ENCODE results near the gene CGB7. TPM values are rescaled to one million over a fixed set of nuclear protein-coding genes. Genes with fewer than 3 reads are reported as not detected.
A peak's percentile ranks its signal among the peaks of the same experiment; 100 is the strongest.

CGB7 gene
- total and polyA plus RNA-seq, 9 of the 15 experiments (the other 6 are each of a cell fraction or from before 2014, with no cell fraction given): not detected

DNA sequence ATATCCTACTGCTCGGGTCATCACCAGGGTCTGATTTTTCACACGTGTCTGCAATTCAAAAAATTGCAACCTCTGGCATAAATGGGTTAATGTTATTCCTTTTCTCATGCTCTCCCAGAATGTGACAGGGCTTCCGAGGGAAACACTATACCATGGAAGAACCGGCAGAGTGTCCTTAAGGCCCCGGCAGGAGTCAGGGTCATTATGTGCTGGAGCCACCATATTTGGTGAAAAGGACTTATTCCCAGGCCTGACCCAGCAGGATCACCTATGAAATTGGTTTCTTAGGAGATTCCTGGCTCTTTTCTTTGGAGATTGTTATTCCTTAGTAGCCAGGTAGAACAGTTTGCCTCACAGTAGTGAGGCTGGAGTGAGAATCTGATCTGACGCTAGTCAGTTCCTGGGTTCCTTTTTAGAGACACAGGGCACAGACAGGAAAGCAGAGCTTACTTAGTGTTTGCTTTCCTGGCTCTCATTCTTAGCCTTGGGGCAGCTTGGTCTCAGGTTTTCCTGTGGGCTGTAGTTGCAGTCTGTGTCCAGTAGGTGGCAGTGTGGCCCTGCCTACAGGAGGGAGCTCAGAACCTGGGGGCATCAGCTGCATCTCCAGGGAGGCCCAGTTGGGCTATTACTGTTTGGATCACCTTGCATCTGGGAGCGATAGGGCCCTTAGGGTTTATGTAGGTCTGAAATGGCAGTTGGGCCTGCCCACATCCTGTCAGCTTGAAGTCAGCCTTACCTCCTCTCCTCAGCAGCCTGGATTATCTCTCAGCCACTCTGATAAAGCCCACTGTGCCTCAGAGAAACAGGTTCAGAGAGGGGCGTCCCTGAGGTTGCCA is 40.1 kb upstream of the CGB7 start (continued):
- no peak for TF ChIP-seq TBP (optimal IDR thresholded peaks at IDR 0.05; ENCODE audit: low read depth, low read length)
- no peak for TF ChIP-seq BMI1 (IDR thresholded peaks at IDR 0.05; ENCODE audit: low read length)
- TF ChIP-seq NCOA1 (IDR thresholded peaks at IDR 0.05; ENCODE audit: low read depth): no peak
- no peak for TF ChIP-seq HDGF (IDR thresholded peaks at IDR 0.05)
- TF ChIP-seq HNRNPH1 (optimal IDR thresholded peaks at IDR 0.05; ENCODE audit: low read depth, low read length): no peak
- TF ChIP-seq ILF3 (IDR thresholded peaks at IDR 0.05; ENCODE audit: borderline replicate concordance): no peak
- no peak for TF ChIP-seq FOS (IDR thresholded peaks at IDR 0.05; ENCODE audit: extremely low read depth, insufficient read length)
- TF ChIP-seq ZNF354B (CRISPR knock-in tag; IDR thresholded peaks at IDR 0.05): no peak
- TF ChIP-seq ZNF140 (CRISPR knock-in tag; IDR thresholded peaks at IDR 0.05): no peak
- TF ChIP-seq SRSF9 (IDR thresholded peaks at IDR 0.05; ENCODE audit: borderline replicate concordance, low read depth, low read length): no peak
- TF ChIP-seq, protein P1, sequence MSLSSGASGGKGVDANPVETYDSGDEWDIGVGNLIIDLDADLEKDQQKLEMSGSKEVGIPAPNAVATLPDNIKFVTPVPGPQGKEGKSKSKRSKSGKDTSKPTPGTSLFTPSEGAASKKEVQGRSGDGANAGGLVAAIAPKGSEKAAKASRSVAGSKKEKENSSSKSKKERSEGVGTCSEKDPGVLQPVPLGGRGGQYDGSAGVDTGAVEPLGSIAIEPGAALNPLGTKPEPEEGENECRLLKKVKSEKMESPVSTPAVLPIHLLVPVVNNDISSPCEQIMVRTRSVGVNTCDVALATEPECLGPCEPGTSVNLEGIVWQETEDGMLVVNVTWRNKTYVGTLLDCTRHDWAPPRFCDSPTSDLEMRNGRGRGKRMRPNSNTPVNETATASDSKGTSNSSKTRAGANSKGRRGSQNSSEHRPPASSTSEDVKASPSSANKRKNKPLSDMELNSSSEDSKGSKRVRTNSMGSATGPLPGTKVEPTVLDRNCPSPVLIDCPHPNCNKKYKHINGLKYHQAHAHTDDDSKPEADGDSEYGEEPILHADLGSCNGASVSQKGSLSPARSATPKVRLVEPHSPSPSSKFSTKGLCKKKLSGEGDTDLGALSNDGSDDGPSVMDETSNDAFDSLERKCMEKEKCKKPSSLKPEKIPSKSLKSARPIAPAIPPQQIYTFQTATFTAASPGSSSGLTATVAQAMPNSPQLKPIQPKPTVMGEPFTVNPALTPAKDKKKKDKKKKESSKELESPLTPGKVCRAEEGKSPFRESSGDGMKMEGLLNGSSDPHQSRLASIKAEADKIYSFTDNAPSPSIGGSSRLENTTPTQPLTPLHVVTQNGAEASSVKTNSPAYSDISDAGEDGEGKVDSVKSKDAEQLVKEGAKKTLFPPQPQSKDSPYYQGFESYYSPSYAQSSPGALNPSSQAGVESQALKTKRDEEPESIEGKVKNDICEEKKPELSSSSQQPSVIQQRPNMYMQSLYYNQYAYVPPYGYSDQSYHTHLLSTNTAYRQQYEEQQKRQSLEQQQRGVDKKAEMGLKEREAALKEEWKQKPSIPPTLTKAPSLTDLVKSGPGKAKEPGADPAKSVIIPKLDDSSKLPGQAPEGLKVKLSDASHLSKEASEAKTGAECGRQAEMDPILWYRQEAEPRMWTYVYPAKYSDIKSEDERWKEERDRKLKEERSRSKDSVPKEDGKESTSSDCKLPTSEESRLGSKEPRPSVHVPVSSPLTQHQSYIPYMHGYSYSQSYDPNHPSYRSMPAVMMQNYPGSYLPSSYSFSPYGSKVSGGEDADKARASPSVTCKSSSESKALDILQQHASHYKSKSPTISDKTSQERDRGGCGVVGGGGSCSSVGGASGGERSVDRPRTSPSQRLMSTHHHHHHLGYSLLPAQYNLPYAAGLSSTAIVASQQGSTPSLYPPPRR (CRISPR knock-in tag; IDR thresholded peaks at IDR 0.05; ENCODE audit: borderline replicate concordance): no peak
- TF ChIP-seq NR2C1 (IDR thresholded peaks at IDR 0.05): no peak
- no peak for TF ChIP-seq NR2C1 (tag; IDR thresholded peaks at IDR 0.05)
- no peak for TF ChIP-seq MCM3 (IDR thresholded peaks at IDR 0.05)
- TF ChIP-seq, protein P2, sequence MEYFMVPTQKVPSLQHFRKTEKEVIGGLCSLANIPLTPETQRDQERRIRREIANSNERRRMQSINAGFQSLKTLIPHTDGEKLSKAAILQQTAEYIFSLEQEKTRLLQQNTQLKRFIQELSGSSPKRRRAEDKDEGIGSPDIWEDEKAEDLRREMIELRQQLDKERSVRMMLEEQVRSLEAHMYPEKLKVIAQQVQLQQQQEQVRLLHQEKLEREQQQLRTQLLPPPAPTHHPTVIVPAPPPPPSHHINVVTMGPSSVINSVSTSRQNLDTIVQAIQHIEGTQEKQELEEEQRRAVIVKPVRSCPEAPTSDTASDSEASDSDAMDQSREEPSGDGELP (CRISPR knock-in tag; IDR thresholded peaks at IDR 0.05; ENCODE audit: borderline replicate concordance): peak; percentile 86
- TF ChIP-seq GABPB1 (CRISPR knock-in tag; IDR thresholded peaks at IDR 0.05): no peak
- TF ChIP-seq HNRNPK (IDR thresholded peaks at IDR 0.05; ENCODE audit: low read depth, low read length, poor library complexity, severe bottlenecking): no peak
- TF ChIP-seq, protein P3, sequence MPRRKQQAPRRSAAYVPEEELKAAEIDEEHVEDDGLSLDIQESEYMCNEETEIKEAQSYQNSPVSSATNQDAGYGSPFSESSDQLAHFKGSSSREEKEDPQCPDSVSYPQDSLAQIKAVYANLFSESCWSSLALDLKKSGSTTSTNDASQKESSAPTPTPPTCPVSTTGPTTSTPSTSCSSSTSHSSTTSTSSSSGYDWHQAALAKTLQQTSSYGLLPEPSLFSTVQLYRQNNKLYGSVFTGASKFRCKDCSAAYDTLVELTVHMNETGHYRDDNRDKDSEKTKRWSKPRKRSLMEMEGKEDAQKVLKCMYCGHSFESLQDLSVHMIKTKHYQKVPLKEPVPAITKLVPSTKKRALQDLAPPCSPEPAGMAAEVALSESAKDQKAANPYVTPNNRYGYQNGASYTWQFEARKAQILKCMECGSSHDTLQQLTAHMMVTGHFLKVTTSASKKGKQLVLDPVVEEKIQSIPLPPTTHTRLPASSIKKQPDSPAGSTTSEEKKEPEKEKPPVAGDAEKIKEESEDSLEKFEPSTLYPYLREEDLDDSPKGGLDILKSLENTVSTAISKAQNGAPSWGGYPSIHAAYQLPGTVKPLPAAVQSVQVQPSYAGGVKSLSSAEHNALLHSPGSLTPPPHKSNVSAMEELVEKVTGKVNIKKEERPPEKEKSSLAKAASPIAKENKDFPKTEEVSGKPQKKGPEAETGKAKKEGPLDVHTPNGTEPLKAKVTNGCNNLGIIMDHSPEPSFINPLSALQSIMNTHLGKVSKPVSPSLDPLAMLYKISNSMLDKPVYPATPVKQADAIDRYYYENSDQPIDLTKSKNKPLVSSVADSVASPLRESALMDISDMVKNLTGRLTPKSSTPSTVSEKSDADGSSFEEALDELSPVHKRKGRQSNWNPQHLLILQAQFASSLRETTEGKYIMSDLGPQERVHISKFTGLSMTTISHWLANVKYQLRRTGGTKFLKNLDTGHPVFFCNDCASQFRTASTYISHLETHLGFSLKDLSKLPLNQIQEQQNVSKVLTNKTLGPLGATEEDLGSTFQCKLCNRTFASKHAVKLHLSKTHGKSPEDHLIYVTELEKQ (CRISPR knock-in tag; IDR thresholded peaks at IDR 0.05): no peak
- peak; percentile 53; the same call in 1 of the 2 replicates for TF ChIP-seq ARID2 (IDR thresholded peaks at IDR 0.05)
- no peak for TF ChIP-seq ZFP30 (CRISPR knock-in tag; IDR thresholded peaks at IDR 0.05; ENCODE audit: borderline replicate concordance)
- peak; percentile 54; the same call in 1 of the 2 replicates for TF ChIP-seq CTBP1 (IDR thresholded peaks at IDR 0.05; ENCODE audit: borderline replicate concordance)
